Ovary (tissue), 9 donors: ENCODE results near the gene KPTN. TPM values are rescaled to one million over a fixed set of nuclear protein-coding genes. Genes with fewer than 3 reads are reported as not detected.

Source experiments
- DNase-seq, 5 donors: peaks; one replicate each; pipeline ENCODE4 v3.0.0-alpha.2; 2019 to 2020
- H3K27ac ChIP-seq, 2 donors: fragments of 200-600 bp; one replicate each; pipeline versions ENCODE4 v1.5.1 to v1.8.0; 2019 to 2022
- H3K27me3 ChIP-seq: fragments of 200-600 bp; one replicate; pipeline ENCODE4 v1.8.0; 2022
- H3K36me3 ChIP-seq: fragments of 200-600 bp; sonication (generic); one replicate; pipeline ENCODE4 v1.5.1; 2019
- H3K4me1 ChIP-seq: one replicate; pipeline ENCODE4 v1.8.1; 2013; ENCODE audit warnings: mild to moderate bottlenecking, moderate library complexity; ENCODE audit not compliant: insufficient read depth
- H3K4me3 ChIP-seq: fragments of 200-600 bp; sonication (generic); one replicate; pipeline ENCODE4 v1.5.1; 2017
- H3K9me3 ChIP-seq, 2 donors: fragments of 200-600 bp in 1 of 2; sonication (generic) in 1 of 2; one replicate each; pipeline versions ENCODE4 v1.5.1 to v1.8.1; 2013 to 2019; ENCODE audit warnings: mild to moderate bottlenecking in 1 of 2, moderate library complexity in 1 of 2
- CTCF ChIP-seq, 3 donors: fragments of 450-650 bp in 2 of 3; fragments of 200-600 bp in 1 of 3; IDR thresholded peaks; one replicate each; pipeline versions ENCODE4 v1.5.1 to v1.8.0; 2016 to 2022; ENCODE audit warnings: antibody characterized with exemption in 3 of 3, mild to moderate bottlenecking in 1 of 3
- EP300 ChIP-seq: sonication (generic); formaldehyde crosslinking; IDR thresholded peaks from one replicate; pipeline ENCODE4 v1.6.1; 2017; ENCODE audit warnings: antibody characterized with exemption
- POLR2A ChIP-seq: fragments of 450-650 bp; IDR thresholded peaks from one replicate; pipeline ENCODE4 v1.6.1; 2017; ENCODE audit warnings: antibody characterized with exemption, mild to moderate bottlenecking, moderate library complexity
- WGBS, 3 donors: extraction: QIAGEN DNeasy Blood & Tissue Kit in 1 of 3; methylation state at CpG; one replicate each; pipeline versions ENCODE4 v1.1.5 to v1.1.7; 2013 to 2017; 5-methylcytosine and 5-hydroxymethylcytosine counted together
- intact Hi-C, 4 donors: fragments of 100-400 bp; cut with DNase I; formaldehyde crosslinking; loops; one replicate each; pipeline versions ENCODE4 v1.11.0 to v1.15.1; 2022 to 2023
- polyA plus RNA-seq, 2 donors: library from polyadenylated mRNA; stranded (reverse); fragments of 200-250 nt in 1 of 2; fragments of 350-450 nt in 1 of 2; fragmentation: Illumina TruSeq in 1 of 2; extraction: RNeasy Lipid Tissue Mini Kit (QIAGEN cat#74804) in 1 of 2; gene quantifications; one replicate each; pipeline ENCODE4 v1.2.3, GENCODE V29; 2013 to 2014
- total RNA-seq, 7 donors: library from RNA; depleted of rRNA in 2 of 7; stranded (reverse); fragments of >200 nt in 2 of 7; fragmentation: NEBNext Ultra II Directional in 3 of 7; extraction: Animal tissue kit (Norgen Biotek cat#: 25700) in 3 of 7; gene quantifications; one replicate each; pipeline versions ENCODE4 v1.1.0 to v1.2.4, GENCODE V29; 2016 to 2023
- donor health status: DM: no; HTN: no; CAD: no; lungs with moderate emphysema.
- donor health status: DM: no; HTN: no; CAD: no.
- donor health status: Bipolar disorder and iron deficiency.
- donor health status: DM: yes; HTN: yes; CAD: no.
- donor health status: DM: no; HTN: no; CAD: no.
- donor health status: DM: yes; HTN: yes; CAD: no.

Gene KPTN
- total and polyA plus RNA-seq, 9 donors: 2.8 to 5.5 (median 4.4) TPM

- TF ChIP-seq EP300: no peak
- no peak for TF ChIP-seq POLR2A
- no peak for TF ChIP-seq CTCF (IDR thresholded peaks at IDR 0.05)
- Histone ChIP-seq H3K4me1 (no peaks in the 10 kb centered on the region), H3K36me3 (no peaks in the 10 kb centered on the region), H3K4me3 (no peak overlapping the region), H3K27me3 (no peaks in the 10 kb centered on the region), H3K9me3 (no peaks in the 10 kb centered on the region), H3K27ac (no peak overlapping the region)
- WGBS, 3 donors: 67 to 70% (median 69%) methylated on average over 17 of the region's 17 CpGs
- intact Hi-C loops: no loop called here
- DNase-seq: no peak
Measured at GRCh38 chr19:47495478-47496372, 11.7 kb upstream of the KPTN start.

- H3K4me1 ChIP-seq: no peaks in the 10 kb centered on the region
- TF ChIP-seq POLR2A (no peak), EP300 (no peak), CTCF (IDR thresholded peaks at IDR 0.05) (no peak)
- intact Hi-C loops: no loop called here
- no peaks in the 10 kb centered on the region for H3K27me3 ChIP-seq
- no peaks in the 10 kb centered on the region for H3K9me3 ChIP-seq
- H3K4me3 ChIP-seq: no peak overlapping the region
- DNase-seq: no peak
- no peak overlapping the region for H3K27ac ChIP-seq
- H3K36me3 ChIP-seq: no peaks in the 10 kb centered on the region
- WGBS, 3 donors: 69 to 71% (median 70%) methylated on average over 9 of the region's 9 CpGs
Measured at GRCh38 chr19:47494729-47495128, 10.7 kb upstream of the KPTN start.

- TF ChIP-seq CTCF (IDR thresholded peaks at IDR 0.05) (no peak), EP300 (no peak), POLR2A (no peak)
- Histone ChIP-seq H3K36me3 (no peaks in the 10 kb centered on the region), H3K4me3 (no peak overlapping the region), H3K4me1 (no peaks in the 10 kb centered on the region), H3K27ac (no peak overlapping the region), H3K27me3 (no peaks in the 10 kb centered on the region), H3K9me3 (no peaks in the 10 kb centered on the region)
- WGBS, 3 donors: 85 to 92% (median 89%) methylated on average over 5 of the region's 5 CpGs
- no peak for DNase-seq
- intact Hi-C loops: no loop called here
Measured at GRCh38 chr19:47494211-47494547, 10.2 kb upstream of the KPTN start.

GRCh38 chr19:47493378-47494210 is 9.6 kb upstream of the KPTN start:
- no peak overlapping the region for H3K27ac ChIP-seq
- no peaks in the 10 kb centered on the region for H3K36me3 ChIP-seq
- no peak overlapping the region for H3K4me3 ChIP-seq
- TF ChIP-seq POLR2A: no peak
- TF ChIP-seq EP300: no peak
- no peak for TF ChIP-seq CTCF (IDR thresholded peaks at IDR 0.05)
- no peaks in the 10 kb centered on the region for H3K27me3 ChIP-seq
- no peaks in the 10 kb centered on the region for H3K9me3 ChIP-seq
- no peaks in the 10 kb centered on the region for H3K4me1 ChIP-seq
- WGBS, 3 donors: 79 to 81% (median 79%) methylated on average over 18 of the region's 18 CpGs
- intact Hi-C loops: loop anchor here in 1 of 4 donors (2.0 kb wide), 1 partner anchor 61 kb away; no protein-coding TSS in a partner anchor
- no peak for DNase-seq
